H9 (cell line): ENCODE results near the gene TBCEL. TPM values are rescaled to one million over a fixed set of nuclear protein-coding genes. Genes with fewer than 3 reads are reported as not detected.

Experiments used
- DNase-seq: peaks from one replicate; pipeline ENCODE4 v3.0.0-alpha.2; 2017
- H2AFZ ChIP-seq: one replicate; pipeline ENCODE4 v1.6.1; 2013; ENCODE audit warnings: mild to moderate bottlenecking, low read length, control low read depth, moderate library complexity
- H2AK5ac ChIP-seq: 2 replicates; pipeline ENCODE4 v1.6.1; 2013; ENCODE audit warnings: low read length, control low read depth, mixed read lengths; ENCODE audit not compliant: insufficient read length
- H2BK120ac ChIP-seq: one replicate; pipeline ENCODE4 v1.6.1; 2013; ENCODE audit warnings: low read depth, mild to moderate bottlenecking, low read length, control low read depth, inconsistent platforms; ENCODE audit not compliant: poor library complexity, severe bottlenecking
- H2BK12ac ChIP-seq: 2 replicates; pipeline ENCODE4 v1.6.1; 2013; ENCODE audit warnings: low read length, control low read depth, mixed read lengths, low read depth; ENCODE audit not compliant: insufficient read length
- H2BK15ac ChIP-seq: 2 replicates; pipeline ENCODE4 v1.6.1; 2013; ENCODE audit warnings: low read depth, low read length, control low read depth
- H2BK20ac ChIP-seq: one replicate; pipeline ENCODE4 v1.6.1; 2013; ENCODE audit warnings: low read depth, mild to moderate bottlenecking, low read length, control low read depth, inconsistent platforms; ENCODE audit not compliant: poor library complexity, severe bottlenecking
- H2BK5ac ChIP-seq: 2 replicates; pipeline ENCODE4 v1.6.1; 2013; ENCODE audit warnings: low read length, control low read depth, mixed read lengths; ENCODE audit not compliant: insufficient read length
- H3K14ac ChIP-seq: 2 replicates; pipeline ENCODE4 v1.6.1; 2013; ENCODE audit warnings: low read length, control low read depth; ENCODE audit not compliant: insufficient read depth
- H3K18ac ChIP-seq: 2 replicates; pipeline ENCODE4 v1.6.1; 2013; ENCODE audit warnings: low read depth, mild to moderate bottlenecking, mixed read lengths, low read length, control low read depth; ENCODE audit not compliant: insufficient read length
- H3K23ac ChIP-seq: 2 replicates; pipeline ENCODE4 v1.6.1; 2013; ENCODE audit warnings: low read length, control low read depth, mixed read lengths, low read depth; ENCODE audit not compliant: insufficient read length
- H3K23me2 ChIP-seq: 2 replicates; pipeline ENCODE4 v1.6.1; 2013; ENCODE audit warnings: low read depth, mild to moderate bottlenecking, mixed read lengths, low read length, control low read depth; ENCODE audit not compliant: insufficient read length, poor library complexity, severe bottlenecking
- H3K27ac ChIP-seq: 2 replicates; pipeline ENCODE4 v1.5.1; 2013; ENCODE audit warnings: low read length, control low read depth, mixed read lengths, low read depth; ENCODE audit not compliant: insufficient read length
- H3K27me3 ChIP-seq: 2 replicates; pipeline ENCODE4 v1.6.1; 2013; ENCODE audit warnings: low read length, control low read depth, inconsistent platforms; ENCODE audit not compliant: insufficient read depth
- H3K4ac ChIP-seq: 2 replicates; pipeline ENCODE4 v1.6.1; 2013; ENCODE audit warnings: low read depth, mild to moderate bottlenecking, control low read depth, inconsistent platforms, low read length, moderate library complexity
- H3K4me1 ChIP-seq: 2 replicates; pipeline ENCODE4 v1.6.1; 2013; ENCODE audit warnings: low read length, control low read depth, inconsistent platforms; ENCODE audit not compliant: insufficient read depth
- H3K4me2 ChIP-seq: 2 replicates; pipeline ENCODE4 v1.6.1; 2013; ENCODE audit warnings: low read length, control low read depth, mixed read lengths; ENCODE audit not compliant: insufficient read length, insufficient read depth
- H3K56ac ChIP-seq: 2 replicates; pipeline ENCODE4 v1.6.1; 2013; ENCODE audit warnings: low read depth, mild to moderate bottlenecking, mixed read lengths, low read length, control low read depth; ENCODE audit not compliant: insufficient read length
- H3K79me1 ChIP-seq: 2 replicates; pipeline ENCODE4 v1.6.1; 2013; ENCODE audit warnings: low read depth, mild to moderate bottlenecking, moderate library complexity, low read length, control low read depth, inconsistent platforms; ENCODE audit not compliant: insufficient read depth, poor library complexity, severe bottlenecking
- H3K79me2 ChIP-seq: 2 replicates; pipeline ENCODE4 v1.6.1; 2013; ENCODE audit warnings: low read length, control low read depth, inconsistent platforms; ENCODE audit not compliant: insufficient read depth
- H3K9ac ChIP-seq: 2 replicates; pipeline ENCODE4 v1.6.1; 2013; ENCODE audit warnings: low read length, control low read depth, mixed read lengths; ENCODE audit not compliant: insufficient read length; ENCODE audit errors: extremely low read depth
- H3K9me3 ChIP-seq: one replicate; pipeline ENCODE4 v1.6.1; 2013; ENCODE audit warnings: low read depth, low read length, inconsistent platforms; ENCODE audit not compliant: control insufficient read depth
- H3T11ph ChIP-seq: one replicate; pipeline ENCODE4 v1.6.1; 2013; ENCODE audit warnings: mild to moderate bottlenecking, low read length, control low read depth, inconsistent platforms
- H4K20me1 ChIP-seq: one replicate; pipeline ENCODE4 v1.6.1; 2013; ENCODE audit not compliant: control insufficient read depth, insufficient read length, insufficient read depth
- H4K5ac ChIP-seq: 2 replicates; pipeline ENCODE4 v1.6.1; 2013; ENCODE audit warnings: low read depth, mild to moderate bottlenecking, mixed read lengths, low read length, control low read depth; ENCODE audit not compliant: insufficient read length
- H4K8ac ChIP-seq: replicated peaks from 2 replicates; pipeline ENCODE4 v1.6.1; 2013; ENCODE audit warnings: low read length, control low read depth, mixed read lengths, low read depth; ENCODE audit not compliant: insufficient read length
- H4K91ac ChIP-seq: 2 replicates; pipeline ENCODE4 v1.6.1; 2013; ENCODE audit warnings: low read depth, mild to moderate bottlenecking, moderate library complexity, mixed read lengths, low read length, control low read depth; ENCODE audit not compliant: insufficient read length
- H3K27ac Mint-ChIP-seq, 3 experiments: 2 replicates in 2 of 3; 3 replicates in 1 of 3; pipeline ENCODE4 v1.8.0; 2020 to 2021; ENCODE audit warnings: mixed read lengths in 3 of 3, mild to moderate bottlenecking in 1 of 3, moderate library complexity in 1 of 3
- H3K27me3 Mint-ChIP-seq: 2 replicates; pipeline ENCODE4 v1.8.0; 2021; ENCODE audit warnings: low read depth, mild to moderate bottlenecking, moderate library complexity, mixed read lengths
- H3K36me3 Mint-ChIP-seq, 3 experiments: 2 replicates in 2 of 3; 3 replicates in 1 of 3; pipeline ENCODE4 v1.8.0; 2020 to 2021; ENCODE audit warnings: low read depth in 3 of 3, mixed read lengths in 3 of 3; ENCODE audit not compliant: insufficient read depth in 1 of 3
- H3K4me1 Mint-ChIP-seq, 2 experiments: 2 replicates each; pipeline ENCODE4 v1.8.0; 2020; ENCODE audit warnings: mixed read lengths in 2 of 2
- H3K4me3 Mint-ChIP-seq, 2 experiments: 2 replicates in 1 of 2; 3 replicates in 1 of 2; pipeline ENCODE4 v1.8.0; 2020 to 2021; ENCODE audit warnings: mild to moderate bottlenecking in 2 of 2, mixed read lengths in 2 of 2, moderate library complexity in 1 of 2
- H3K9me3 Mint-ChIP-seq, 2 experiments: 2 replicates in 1 of 2; 3 replicates in 1 of 2; pipeline ENCODE4 v1.8.0; 2020; ENCODE audit warnings: mild to moderate bottlenecking in 2 of 2, mixed read lengths in 2 of 2, moderate library complexity in 1 of 2
- WGBS: extraction: QIAGEN DNeasy Blood & Tissue Kit; methylation state at CpG from one replicate; pipeline ENCODE4 v1.1.7; 2013; ENCODE audit warnings: missing lambda C conversion rate, low lambda C conversion rate, mixed read lengths; ENCODE audit not compliant: insufficient read length; ENCODE audit errors: extremely low coverage; 5-methylcytosine and 5-hydroxymethylcytosine counted together
- total RNA-seq: library from RNA; stranded (reverse); gene quantifications from 2 replicates; pipeline ENCODE4 v1.2.1, GENCODE V29; 2021
- TF ChIP-seq, protein P1 (sequence below): fragments of 200-600 bp; sonication (generic); conservative IDR thresholded peaks from 3 replicates; pipeline ENCODE4 v1.8.0; 2021; ENCODE audit warnings: antibody characterized with exemption, mild to moderate bottlenecking

The TBCEL gene
- total RNA-seq, 1 experiment from 2014 or later: 17.3 TPM

DNA sequence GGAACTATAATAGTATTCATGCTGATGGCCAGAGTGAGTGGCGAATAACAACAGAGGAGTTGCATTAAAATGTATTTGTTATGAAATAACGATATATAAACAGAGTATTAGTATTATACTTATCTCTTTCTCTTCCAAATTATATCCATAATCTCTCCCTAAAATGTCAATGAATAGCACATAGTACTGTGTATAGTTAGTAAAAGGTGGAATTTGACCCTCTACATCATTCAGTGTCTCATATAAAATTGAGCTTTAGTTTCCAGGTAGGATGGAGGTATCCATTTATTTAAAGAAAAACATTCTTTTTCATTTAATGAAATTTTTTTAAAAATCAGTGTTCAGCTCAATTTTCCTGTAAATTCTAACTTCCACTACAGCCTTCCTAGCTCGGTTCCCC is 42.7 kb downstream of the TBCEL start:
- Mint-ChIP-seq H3K4me3 (no peak overlapping the region), H3K4me1 (peaks cover 10 to 11% of the 10 kb centered on the region in 2 experiments), H3K27ac (no peak overlapping the region), H3K9me3 (no peaks in the 10 kb centered on the region; a peak in 1 of 5 replicates), H3K27me3 (no peaks in the 10 kb centered on the region), H3K36me3 (peaks cover 29 to 44% (median 36%) of the 10 kb centered on the region in 3 experiments)
- H4K8ac ChIP-seq: no peak overlapping the region
- no peak overlapping the region for H3K4me2 ChIP-seq
- H3K27me3 ChIP-seq: no peaks in the 10 kb centered on the region
- H2AFZ ChIP-seq: no peak overlapping the region
- H2BK5ac ChIP-seq: no peak overlapping the region
- DNase-seq: no peak
- no peak overlapping the region for H3K4ac ChIP-seq
- no peak overlapping the region for H2BK15ac ChIP-seq
- H3K56ac ChIP-seq: no peak overlapping the region
- H3K4me1 ChIP-seq: no peaks in the 10 kb centered on the region
- H3K27ac ChIP-seq: no peak overlapping the region
- H2AK5ac ChIP-seq: no peak overlapping the region
- no CpG with 5 or more reads among the region's 3 CpGs for WGBS
- H4K91ac ChIP-seq: no peak overlapping the region
- H3K9me3 ChIP-seq: no peaks in the 10 kb centered on the region
- H3K23me2 ChIP-seq: no peaks in the 10 kb centered on the region
- H3K79me2 ChIP-seq: no peaks in the 10 kb centered on the region
- H3T11ph ChIP-seq: no peak overlapping the region
- H3K79me1 ChIP-seq: no peaks in the 10 kb centered on the region
- H2BK20ac ChIP-seq: no peak overlapping the region
- H2BK120ac ChIP-seq: no peak overlapping the region
- no peak overlapping the region for H3K14ac ChIP-seq
- no peak overlapping the region for H2BK12ac ChIP-seq
- no peak overlapping the region for H3K9ac ChIP-seq
- H3K23ac ChIP-seq: no peak overlapping the region
- H4K5ac ChIP-seq: no peak overlapping the region
- H4K20me1 ChIP-seq: no peaks in the 10 kb centered on the region
- no peak overlapping the region for H3K18ac ChIP-seq
- TF ChIP-seq, protein P1, sequence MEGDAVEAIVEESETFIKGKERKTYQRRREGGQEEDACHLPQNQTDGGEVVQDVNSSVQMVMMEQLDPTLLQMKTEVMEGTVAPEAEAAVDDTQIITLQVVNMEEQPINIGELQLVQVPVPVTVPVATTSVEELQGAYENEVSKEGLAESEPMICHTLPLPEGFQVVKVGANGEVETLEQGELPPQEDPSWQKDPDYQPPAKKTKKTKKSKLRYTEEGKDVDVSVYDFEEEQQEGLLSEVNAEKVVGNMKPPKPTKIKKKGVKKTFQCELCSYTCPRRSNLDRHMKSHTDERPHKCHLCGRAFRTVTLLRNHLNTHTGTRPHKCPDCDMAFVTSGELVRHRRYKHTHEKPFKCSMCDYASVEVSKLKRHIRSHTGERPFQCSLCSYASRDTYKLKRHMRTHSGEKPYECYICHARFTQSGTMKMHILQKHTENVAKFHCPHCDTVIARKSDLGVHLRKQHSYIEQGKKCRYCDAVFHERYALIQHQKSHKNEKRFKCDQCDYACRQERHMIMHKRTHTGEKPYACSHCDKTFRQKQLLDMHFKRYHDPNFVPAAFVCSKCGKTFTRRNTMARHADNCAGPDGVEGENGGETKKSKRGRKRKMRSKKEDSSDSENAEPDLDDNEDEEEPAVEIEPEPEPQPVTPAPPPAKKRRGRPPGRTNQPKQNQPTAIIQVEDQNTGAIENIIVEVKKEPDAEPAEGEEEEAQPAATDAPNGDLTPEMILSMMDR: no peak
